ENCODE data around the gene AOPEP. TPM values are rescaled to one million over a fixed set of nuclear protein-coding genes. Genes with fewer than 3 reads are reported as not detected.
A peak's percentile ranks its signal among the peaks of the same experiment; 100 is the strongest.

Gene AOPEP
- total RNA-seq, 4 donors from 2014 or later: 56.5 to 160 (median 103) TPM

- peak in 1 of 2 donors; percentile 27 for DNase-seq
- no peak for TF ChIP-seq POLR2A (IDR thresholded peaks at IDR 0.05)
- no peak for TF ChIP-seq CTCF (IDR thresholded peaks at IDR 0.05 in 4 of 5, conservative IDR thresholded peaks at IDR 0.05 in 1 of 5)
- Histone ChIP-seq H3K27me3 (no peaks in the 10 kb centered on the region), H3K9me3 (no peaks in the 10 kb centered on the region), H3K4me3 (no peak overlapping the region), H3K36me3 (peaks cover 0 to 18% of the 10 kb centered on the region in 2 donors), H3K4me1 (peaks cover 83% of the 10 kb centered on the region in 2 donors), H3K27ac (peak overlapping the region; percentile 42 to 96 (median 91))
- ATAC-seq: no peak
- in situ Hi-C loops (cut with MboI; ENCODE audit: low sequenced_read_pairs in 4 of 4) (no loop called here), intact Hi-C loops (cut with DNase I; ENCODE audit: low total_unique reads) (no loop called here)
These were observed 355.5 kb downstream of the AOPEP start for GRCh38 chr9:95081998-95082397.

DNA sequence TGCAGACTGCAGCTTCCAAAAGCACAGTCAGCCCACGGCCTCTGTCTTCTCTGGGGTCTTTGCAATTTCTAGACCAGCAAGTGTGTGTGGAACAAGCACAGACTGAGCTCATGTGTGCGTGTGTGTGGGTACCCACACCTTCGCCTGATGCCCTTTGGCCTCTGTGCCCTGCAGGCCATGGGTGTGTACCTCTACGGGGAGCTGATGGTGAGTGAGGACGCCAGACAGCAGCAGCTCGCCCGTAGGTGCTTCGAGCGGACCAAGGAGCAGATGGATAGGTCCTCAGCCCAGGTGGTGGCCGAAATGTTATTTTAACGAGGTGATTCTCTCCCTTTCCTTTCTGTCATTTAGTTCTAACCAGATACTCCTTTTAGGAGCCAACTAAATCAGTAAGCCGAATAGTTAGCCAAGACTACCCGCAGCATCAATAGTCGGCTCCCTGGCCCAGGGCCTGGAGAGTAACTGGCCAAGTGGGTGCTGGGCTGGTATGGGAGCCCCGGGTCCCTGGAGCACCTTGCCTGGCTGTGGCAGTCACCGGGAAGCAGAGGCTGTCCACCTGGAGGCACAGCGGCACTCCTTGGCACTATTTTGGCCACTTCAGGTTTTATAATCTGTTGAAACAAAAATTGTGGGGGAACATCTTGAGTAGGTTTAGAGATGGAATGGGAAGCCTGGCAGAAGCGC, 356.0 kb downstream of the AOPEP start:
- DNase-seq (peak in 1 of 2 donors; percentile 15), ATAC-seq (no peak)
- no peaks in the 10 kb centered on the region for H3K27me3 ChIP-seq
- in situ Hi-C loops (cut with MboI; ENCODE audit: low sequenced_read_pairs in 4 of 4): no loop called here
- intact Hi-C loops (cut with DNase I; ENCODE audit: low total_unique reads): no loop called here
- H3K4me3 ChIP-seq: no peak overlapping the region
- H3K36me3 ChIP-seq: peaks cover 0 to 19% of the 10 kb centered on the region in 2 donors
- H3K27ac ChIP-seq: peak overlapping the region; percentile 42 to 96 (median 91)
- H3K4me1 ChIP-seq: peaks cover 77 to 80% of the 10 kb centered on the region in 2 donors
- TF ChIP-seq CTCF (IDR thresholded peaks at IDR 0.05 in 4 of 5, conservative IDR thresholded peaks at IDR 0.05 in 1 of 5): no peak
- no peak for TF ChIP-seq POLR2A (IDR thresholded peaks at IDR 0.05)
- H3K9me3 ChIP-seq: no peaks in the 10 kb centered on the region

- TF ChIP-seq POLR2A (IDR thresholded peaks at IDR 0.05) (no peak), CTCF (IDR thresholded peaks at IDR 0.05 in 4 of 5, conservative IDR thresholded peaks at IDR 0.05 in 1 of 5) (no peak)
- ATAC-seq (no peak), DNase-seq (peak in 1 of 2 donors; percentile 14)
- in situ Hi-C loops (cut with MboI; ENCODE audit: low sequenced_read_pairs in 4 of 4): no loop called here
- Histone ChIP-seq H3K27me3 (no peaks in the 10 kb centered on the region), H3K27ac (peak overlapping the region; percentile 84 to 96 (median 91)), H3K4me3 (no peak overlapping the region), H3K36me3 (peaks cover 0 to 19% of the 10 kb centered on the region in 2 donors), H3K9me3 (no peaks in the 10 kb centered on the region), H3K4me1 (peaks cover 72 to 78% of the 10 kb centered on the region in 2 donors)
- intact Hi-C loops (cut with DNase I; ENCODE audit: low total_unique reads): no loop called here
These were observed 356.7 kb downstream of the AOPEP start for GRCh38 chr9:95083086-95083768.

- peaks cover 0 to 19% of the 10 kb centered on the region in 2 donors for H3K36me3 ChIP-seq
- ATAC-seq: peak; percentile 38 to 47
- intact Hi-C loops (cut with DNase I; ENCODE audit: low total_unique reads): loop anchor here (2.0 kb wide), 1 partner anchor 42 kb away; no protein-coding TSS in a partner anchor
- peak overlapping the region; percentile 84 to 96 (median 91) for H3K27ac ChIP-seq
- H3K27me3 ChIP-seq: no peaks in the 10 kb centered on the region
- peak in 1 of 2 donors; percentile 69 for DNase-seq
- no peaks in the 10 kb centered on the region for H3K9me3 ChIP-seq
- TF ChIP-seq POLR2A (IDR thresholded peaks at IDR 0.05) (no peak), CTCF (IDR thresholded peaks at IDR 0.05 in 4 of 5, conservative IDR thresholded peaks at IDR 0.05 in 1 of 5) (no peak)
- H3K4me3 ChIP-seq: peak overlapping the region; percentile 3 to 37 (median 22)
- in situ Hi-C loops (cut with MboI; ENCODE audit: low sequenced_read_pairs in 4 of 4): no loop called here
- H3K4me1 ChIP-seq: peaks cover 72 to 77% of the 10 kb centered on the region in 2 donors
These were observed 357.9 kb downstream of the AOPEP start for GRCh38 chr9:95084254-95084934.
